Hippocampal formation (tissue), 2 donors: ENCODE measurements around the gene RUNX2.

ENCODE experiments used
- DNase-seq, 2 donors: peaks; one replicate each; lab custom pipeline; 2025; lab: John Stamatoyannopoulos, UW

RUNX2 gene

GRCh38 chr6:45619211-45619760 lies 291.2 kb downstream of the RUNX2 start:
- DNase-seq, result no peak

GRCh38 chr6:45619994-45620471 lies 291.9 kb downstream of the RUNX2 start:
- no peak for DNase-seq

GRCh38 chr6:45624228-45624627 lies 296.1 kb downstream of the RUNX2 start:
- no peak for DNase-seq

GRCh38 chr6:45625191-45625664 lies 297.1 kb downstream of the RUNX2 start:
- DNase-seq, result no peak

GRCh38 chr6:45626087-45626891 lies 298.2 kb downstream of the RUNX2 start:
- no peak for DNase-seq

- no peak for DNase-seq
Observed at GRCh38 chr6:45630314-45630713, 302.2 kb downstream of the RUNX2 start.

GRCh38 chr6:45630801-45631200 lies 302.7 kb downstream of the RUNX2 start:
- no peak for DNase-seq

GRCh38 chr6:45631396-45631795 lies 303.3 kb downstream of the RUNX2 start:
- no peak for DNase-seq

- no peak for DNase-seq
Observed at GRCh38 chr6:45633272-45633908, 305.3 kb downstream of the RUNX2 start.

- no peak for DNase-seq
Observed at GRCh38 chr6:45634231-45634630, 306.1 kb downstream of the RUNX2 start.

- no peak for DNase-seq
Observed at GRCh38 chr6:45635284-45635867, 307.2 kb downstream of the RUNX2 start.

GRCh38 chr6:45637056-45637455 lies 308.9 kb downstream of the RUNX2 start:
- DNase-seq, result no peak

GRCh38 chr6:45637611-45638257 lies 309.6 kb downstream of the RUNX2 start:
- DNase-seq, result no peak

- DNase-seq, result no peak
Observed at GRCh38 chr6:45640081-45640491, 312.0 kb downstream of the RUNX2 start.

GRCh38 chr6:45640811-45641210 lies 312.7 kb downstream of the RUNX2 start:
- DNase-seq, result no peak

GRCh38 chr6:45642331-45643125 lies 314.4 kb downstream of the RUNX2 start:
- no peak for DNase-seq

- no peak for DNase-seq
Observed at GRCh38 chr6:45643126-45643525, 315.0 kb downstream of the RUNX2 start.

GRCh38 chr6:45644720-45645119 lies 316.6 kb downstream of the RUNX2 start:
- DNase-seq, result no peak

- no peak for DNase-seq
Observed at GRCh38 chr6:45645302-45645701, 317.2 kb downstream of the RUNX2 start.

- no peak for DNase-seq
Observed at GRCh38 chr6:45647341-45648261, 319.5 kb downstream of the RUNX2 start.
